HG03342 (cell line): ENCODE data around the gene PRPF31.

Source experiments
- ATAC-seq: cut with Tn5 transposase; IDR thresholded peaks from one replicate; pipeline ENCODE4 v1.9.1; 2021; ENCODE audit warnings: mild to moderate bottlenecking, moderate library complexity; ENCODE audit not compliant: unreplicated experiment

Gene PRPF31

DNA sequence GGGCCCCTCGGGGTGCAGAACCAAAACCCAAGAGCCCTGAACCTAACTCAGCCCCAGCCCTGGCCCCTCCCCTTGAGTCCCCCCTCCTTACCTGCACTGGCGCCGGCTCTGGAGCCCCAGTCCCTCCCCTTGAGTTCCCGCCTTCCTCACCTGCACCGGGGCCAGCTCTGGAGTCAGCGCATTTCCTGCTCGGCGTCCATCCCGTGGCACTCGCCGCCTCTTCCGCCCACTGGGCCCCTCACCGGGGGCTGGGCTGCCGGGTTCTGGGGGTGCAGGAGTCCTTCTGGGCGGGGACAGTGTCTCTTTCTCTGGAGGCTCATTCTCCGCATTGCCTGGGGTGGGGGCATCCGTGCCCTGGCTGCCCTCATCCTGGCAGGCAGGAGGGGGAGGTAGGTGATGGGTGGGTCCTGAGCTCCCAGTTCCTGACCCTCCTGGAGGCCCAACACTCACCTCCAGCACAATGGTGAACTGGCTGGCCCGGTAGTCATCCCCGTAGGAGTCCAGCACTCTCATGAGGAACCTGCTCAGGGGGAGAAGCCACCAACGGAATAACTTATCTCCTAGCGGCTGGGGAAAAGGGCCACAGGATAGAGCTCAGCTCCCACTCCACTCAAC lies 7.6 kb upstream of the PRPF31 start:
- no peak for ATAC-seq

DNA sequence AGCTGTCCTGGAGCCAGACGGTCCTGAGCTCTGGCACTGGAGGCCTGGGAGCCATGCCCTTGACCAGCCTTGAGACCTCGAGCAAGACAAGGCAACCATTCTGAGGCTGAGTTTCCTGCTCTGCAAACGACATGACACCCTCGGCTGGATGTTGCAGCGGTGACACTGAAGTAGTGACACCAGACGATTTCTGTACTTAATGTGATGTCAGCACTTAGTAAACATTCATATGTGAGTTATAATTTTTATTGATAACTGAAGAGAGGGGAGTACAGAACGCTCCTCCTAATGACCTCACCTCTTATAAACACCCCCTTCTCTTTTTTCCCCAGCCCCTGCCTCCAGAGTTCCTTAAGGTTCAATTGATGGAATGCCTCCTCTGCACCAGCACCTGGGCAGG lies 7.1 kb upstream of the PRPF31 start:
- no peak for ATAC-seq

DNA sequence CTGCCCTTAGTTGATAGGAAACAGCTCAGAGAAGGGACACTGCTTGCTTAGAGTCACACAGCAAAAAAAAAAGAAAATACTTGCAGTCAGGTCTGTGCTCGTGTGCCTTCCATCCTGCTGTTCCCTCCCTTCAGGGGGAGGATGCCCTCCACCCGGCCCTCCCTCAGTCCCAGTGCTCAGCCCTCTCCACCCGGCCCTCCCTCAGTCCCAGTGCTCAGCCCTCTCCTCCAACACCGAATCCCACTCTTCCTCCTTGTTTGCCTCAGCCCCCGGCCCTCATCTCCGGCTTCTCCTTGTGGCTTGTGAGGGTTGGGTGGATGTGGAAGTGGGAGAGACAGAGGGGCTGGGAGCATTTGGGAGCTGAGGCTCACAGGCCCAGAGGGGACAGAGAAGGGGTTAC lies 5.9 kb upstream of the PRPF31 start:
- no peak for ATAC-seq

DNA sequence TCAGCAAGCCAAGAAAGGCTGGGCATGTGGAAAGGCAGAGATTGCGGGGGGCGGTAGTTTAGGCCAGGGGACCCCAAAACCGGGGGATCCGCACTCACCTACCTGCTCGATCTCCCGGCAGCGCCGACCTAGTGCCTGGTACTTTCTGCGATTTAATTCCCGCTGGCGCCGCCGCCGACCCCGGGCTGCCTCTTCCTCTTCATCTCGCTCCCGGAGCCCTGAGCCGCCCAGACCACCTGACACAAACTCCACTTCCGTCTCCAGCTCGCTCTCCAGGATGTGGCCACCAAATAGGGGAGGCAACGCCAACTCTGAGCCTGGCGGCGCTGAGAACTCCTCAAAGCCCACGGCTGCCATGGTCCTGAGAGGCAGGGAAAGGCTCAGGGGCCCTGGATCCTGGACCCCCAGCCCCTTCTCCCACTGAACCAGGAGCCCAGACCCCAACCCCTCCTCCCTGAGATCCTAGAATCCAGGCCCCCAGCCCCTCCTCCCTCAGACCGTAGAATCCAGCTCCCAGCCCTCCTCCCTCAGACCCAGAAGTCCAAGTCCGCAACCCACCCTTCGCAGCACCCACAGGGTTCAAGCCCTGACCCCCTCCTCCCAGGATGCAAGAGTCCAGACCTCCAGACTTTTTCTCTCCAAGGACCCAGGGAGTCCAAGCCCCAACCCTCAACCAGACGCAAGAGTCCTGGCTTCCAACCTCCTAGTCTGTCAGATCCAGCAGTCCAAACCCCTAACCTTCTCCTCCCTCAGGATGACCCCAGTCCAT lies 1.0 kb upstream of the PRPF31 start:
- peak; percentile 38 for ATAC-seq

DNA sequence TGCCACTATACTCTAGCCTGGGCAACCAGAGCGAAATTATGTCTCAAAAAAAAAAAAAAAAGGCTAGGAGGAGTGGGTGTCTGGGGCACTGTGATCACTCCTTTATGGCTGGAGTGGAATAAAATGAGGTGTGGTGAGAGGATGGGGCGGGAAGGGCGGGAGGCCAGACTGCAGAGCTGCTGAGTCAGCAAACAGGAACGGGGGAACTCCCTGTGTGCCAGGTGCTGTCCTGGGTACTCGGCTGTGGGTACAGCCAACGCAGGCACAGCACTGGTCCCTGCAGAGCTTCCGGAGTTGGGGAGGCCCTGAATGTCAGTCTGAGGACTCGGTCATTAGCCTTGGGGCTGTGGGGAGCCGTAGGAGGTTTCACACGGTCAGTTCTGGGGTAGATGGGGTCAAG lies 5.7 kb downstream of the PRPF31 start:
- no peak for ATAC-seq

DNA sequence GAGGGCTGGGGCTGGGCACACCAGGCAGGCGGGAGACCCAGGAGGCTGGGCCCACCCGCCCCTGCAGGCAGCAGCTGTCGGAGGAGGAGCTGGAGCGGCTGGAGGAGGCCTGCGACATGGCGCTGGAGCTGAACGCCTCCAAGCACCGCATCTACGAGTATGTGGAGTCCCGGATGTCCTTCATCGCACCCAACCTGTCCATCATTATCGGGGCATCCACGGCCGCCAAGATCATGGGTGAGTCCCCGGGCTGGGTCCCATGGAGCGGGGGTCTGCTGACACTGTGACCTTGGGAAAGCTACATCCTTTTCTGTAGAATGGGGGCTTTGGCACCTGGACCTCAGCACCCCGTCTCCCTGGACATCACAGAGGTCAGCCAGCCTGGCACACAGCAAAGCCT lies 8.1 kb downstream of the PRPF31 start:
- no peak for ATAC-seq

DNA sequence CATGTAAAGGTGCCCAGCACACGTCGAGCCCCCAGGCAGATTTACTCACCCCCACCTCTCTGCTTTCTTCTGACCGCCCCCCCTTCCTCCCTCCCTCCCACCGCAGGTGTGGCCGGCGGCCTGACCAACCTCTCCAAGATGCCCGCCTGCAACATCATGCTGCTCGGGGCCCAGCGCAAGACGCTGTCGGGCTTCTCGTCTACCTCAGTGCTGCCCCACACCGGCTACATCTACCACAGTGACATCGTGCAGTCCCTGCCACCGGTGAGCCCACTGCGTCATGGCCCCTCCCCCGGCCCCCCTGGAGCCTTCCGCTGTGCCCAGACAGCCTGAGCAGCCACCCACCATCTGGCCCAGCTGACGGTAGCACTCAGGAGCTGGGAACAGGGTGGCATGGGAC lies 8.8 kb downstream of the PRPF31 start:
- ATAC-seq, result no peak

DNA sequence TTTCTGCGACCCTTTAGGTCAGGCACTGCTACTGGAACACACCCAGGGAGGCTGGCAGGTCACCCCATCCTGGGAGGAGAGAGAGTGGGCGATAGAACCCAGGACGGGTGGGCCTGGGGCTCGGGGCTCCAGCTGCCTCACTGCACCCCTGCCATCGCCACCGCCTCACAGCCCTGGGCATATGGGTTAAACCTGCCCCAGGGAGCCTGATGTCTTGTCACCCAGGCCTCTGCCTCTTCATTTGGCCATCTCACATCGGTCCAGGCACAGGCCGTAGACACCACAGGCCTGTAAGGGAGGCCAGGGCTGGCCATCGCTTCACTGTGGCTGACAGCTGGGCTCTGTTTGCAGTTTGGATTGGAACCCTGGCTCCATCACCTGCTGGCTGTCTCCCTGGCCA lies 10.2 kb downstream of the PRPF31 start:
- ATAC-seq, result no peak

DNA sequence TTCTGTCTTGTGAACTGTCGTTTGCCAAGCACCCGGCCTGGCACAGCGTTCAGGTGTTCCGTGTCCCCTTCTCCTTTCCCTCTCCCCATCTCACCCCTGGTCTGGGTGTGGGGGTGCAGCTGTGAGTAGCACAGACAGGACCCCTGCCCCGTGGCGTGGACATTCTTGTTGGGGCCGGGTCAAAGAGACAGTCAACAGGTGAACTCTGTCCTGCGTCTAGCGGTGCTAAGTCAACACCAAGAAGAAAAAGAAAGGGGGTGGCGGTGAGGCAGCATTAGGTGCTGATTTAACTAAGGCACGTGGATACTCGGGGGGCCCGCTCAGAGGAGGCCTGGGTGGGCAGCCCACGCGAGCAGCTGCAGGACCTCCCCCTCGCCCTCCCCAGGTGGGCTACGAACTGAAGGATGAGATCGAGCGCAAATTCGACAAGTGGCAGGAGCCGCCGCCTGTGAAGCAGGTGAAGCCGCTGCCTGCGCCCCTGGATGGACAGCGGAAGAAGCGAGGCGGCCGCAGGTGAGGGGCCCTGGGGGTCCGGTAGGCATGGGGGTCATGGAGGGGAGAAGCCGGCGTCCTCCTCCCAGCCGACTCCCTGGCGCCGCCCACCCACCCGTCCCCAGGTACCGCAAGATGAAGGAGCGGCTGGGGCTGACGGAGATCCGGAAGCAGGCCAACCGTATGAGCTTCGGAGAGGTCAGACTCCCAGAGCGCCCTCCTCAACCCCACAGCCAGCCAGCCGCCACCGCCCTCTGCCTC lies 12.3 kb downstream of the PRPF31 start:
- ATAC-seq, result no peak

DNA sequence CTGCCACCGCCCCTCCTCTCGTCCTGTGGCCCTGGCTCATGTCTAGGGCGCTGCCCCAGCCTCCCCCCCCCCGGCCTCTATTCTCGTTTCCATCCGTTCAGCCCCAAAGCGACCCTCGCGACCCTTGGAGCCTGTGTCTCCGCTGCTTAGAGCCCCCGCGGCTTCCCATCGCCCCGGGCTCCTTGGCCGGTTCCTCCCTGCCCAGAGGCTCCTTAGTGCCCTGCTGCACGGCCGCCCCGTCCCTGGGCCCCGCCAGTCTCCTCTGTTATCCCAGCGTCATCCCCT lies 12.8 kb downstream of the PRPF31 start:
- no peak for ATAC-seq

DNA sequence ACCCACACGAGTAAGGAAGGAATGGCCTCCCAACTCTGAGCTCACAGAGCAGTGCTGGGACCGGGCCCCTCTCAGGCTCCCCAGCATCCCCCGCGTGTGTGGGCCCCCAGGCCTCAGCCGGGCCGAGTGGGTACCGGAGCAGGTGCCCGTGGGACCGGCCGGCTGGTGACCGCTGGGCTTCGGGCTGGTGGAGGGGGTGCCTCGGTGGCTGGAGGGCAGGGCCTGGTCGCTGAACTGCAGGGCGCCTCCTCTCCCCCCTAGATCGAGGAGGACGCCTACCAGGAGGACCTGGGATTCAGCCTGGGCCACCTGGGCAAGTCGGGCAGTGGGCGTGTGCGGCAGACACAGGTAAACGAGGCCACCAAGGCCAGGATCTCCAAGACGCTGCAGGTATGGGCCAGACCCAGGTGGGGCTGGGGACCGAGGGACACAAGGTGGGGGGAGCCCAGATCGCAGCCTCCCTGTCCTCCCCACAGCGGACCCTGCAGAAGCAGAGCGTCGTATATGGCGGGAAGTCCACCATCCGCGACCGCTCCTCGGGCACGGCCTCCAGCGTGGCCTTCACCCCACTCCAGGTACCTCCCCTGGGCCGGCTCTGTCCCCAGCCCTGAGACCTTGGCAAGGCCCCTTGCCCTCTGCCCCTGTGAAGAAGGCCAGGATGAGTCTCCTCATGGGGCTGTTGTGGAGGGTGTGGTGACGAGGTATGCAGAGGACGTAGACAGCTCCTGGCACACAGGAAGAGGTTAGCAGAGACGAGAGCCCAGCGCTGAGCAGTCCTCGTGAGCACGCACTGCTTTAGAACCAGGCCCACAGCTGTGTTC lies 13.5 kb downstream of the PRPF31 start:
- ATAC-seq, result no peak

DNA sequence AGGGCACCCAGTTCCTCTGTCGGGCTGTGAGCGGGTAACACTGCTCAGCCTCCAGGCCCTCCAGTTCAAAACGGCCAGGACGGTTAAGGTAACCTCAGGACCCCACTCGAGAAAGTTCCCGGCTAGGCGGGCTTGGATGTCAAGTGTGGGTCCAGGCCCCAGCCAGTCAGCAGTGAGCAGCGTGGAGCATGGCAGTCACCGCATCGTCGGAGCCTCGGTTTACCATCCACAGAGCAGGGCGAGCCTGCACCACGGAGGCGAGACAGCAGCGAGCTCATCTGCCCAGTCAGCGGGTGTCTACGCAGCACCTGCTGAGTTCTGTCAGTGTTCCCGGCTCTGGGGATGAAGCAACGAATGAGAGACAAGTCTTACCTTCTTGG lies 14.1 kb downstream of the PRPF31 start:
- ATAC-seq, result no peak

DNA sequence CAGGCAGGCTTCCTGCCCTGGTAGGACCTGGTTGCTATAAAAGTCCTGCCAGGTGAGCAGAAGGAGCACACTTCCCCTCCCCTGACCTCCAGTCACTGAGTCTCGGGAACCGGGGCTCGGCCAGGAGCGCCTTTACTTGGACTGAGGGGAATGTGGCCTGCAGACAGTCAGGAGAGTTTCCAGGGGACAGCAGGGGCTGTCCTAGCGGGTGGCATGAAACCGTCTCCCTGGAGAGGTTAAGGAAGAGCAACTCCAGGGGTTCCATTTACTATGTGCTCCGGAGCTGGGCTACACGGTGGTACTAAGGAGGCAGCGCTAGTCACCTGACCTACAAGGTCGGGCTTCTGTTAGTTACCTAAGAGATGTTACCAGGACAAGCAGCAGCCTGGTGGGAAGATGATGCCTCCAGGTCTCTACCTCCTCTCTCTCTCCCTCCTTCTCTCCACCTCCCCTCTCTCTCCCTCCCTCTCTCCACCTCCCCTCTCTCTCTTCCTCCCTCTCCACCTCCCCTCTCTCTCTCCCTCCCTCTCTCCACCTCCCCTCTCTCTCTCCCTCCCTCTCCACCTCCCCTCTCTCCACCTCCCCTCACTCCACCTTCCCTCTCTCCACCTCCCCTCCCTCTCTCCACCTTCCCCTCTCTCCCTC lies 17.9 kb downstream of the PRPF31 start:
- ATAC-seq, result no peak

DNA sequence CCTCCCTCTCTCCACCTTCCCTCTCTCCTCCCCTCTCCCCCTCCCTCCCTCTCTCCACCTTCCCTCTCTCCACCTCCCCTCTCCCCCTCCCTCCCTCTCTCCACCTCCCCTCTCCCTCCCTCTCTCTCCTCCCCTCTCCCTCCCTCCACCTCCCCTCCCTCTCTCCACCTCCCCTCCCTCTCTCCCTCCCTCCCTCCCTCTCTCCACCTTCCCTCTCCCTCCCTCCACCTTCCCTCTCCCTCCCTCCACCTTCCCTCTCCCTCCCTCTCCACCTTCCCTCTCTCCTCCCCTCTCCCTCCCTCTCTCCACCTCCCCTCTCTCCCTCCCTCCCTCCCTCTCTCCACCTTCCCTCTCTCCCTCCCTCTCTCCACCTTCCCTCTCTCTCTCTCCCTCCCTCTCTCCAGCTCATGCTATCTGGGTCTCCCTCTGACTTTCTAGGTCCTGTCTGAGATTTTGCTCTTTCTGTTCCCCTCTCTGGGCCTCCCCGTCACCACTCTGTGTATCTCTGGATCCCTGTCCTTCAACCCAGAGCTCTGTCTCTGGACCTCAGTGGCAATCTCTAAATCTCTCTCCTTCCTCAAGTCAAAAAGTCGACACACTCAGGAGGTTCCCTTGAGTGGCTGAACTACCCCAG lies 18.5 kb downstream of the PRPF31 start:
- no peak for ATAC-seq

DNA sequence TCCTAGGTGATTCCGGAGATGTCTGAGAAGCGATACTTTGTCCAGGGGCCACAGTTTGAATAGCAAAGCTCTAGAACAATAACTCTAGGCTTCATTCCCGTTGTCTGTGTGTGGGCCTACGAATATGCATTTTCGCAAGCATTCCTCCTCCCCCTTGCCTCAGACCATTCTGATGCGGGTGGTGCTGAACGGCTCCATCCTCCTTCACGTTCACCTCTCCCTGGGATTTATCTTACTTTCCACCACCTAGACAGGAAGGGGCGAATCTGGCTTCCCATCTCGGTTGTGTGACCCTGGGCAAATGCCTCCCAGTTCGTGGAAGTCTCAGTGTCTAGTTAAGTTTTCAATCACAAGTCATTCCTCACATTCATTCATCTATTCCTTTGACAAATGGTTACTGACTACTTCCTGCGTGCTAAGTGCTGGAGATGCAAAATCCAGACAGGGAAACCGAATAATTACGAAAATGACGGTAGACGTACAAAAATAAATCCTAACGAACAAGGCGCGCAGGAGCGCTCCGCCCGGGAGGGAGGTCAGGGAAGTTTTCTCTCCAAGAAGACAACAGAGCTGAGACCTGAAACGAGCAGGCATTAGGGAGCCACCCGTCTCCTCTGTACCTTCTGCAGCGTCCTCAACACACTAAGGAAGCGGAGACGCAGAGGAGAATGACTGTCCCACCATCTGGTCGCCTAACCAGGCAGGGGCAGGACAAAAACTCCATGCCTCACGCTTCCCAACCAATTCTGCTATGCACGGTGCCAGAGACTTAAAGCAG lies 20.7 kb downstream of the PRPF31 start:
- no peak for ATAC-seq

DNA sequence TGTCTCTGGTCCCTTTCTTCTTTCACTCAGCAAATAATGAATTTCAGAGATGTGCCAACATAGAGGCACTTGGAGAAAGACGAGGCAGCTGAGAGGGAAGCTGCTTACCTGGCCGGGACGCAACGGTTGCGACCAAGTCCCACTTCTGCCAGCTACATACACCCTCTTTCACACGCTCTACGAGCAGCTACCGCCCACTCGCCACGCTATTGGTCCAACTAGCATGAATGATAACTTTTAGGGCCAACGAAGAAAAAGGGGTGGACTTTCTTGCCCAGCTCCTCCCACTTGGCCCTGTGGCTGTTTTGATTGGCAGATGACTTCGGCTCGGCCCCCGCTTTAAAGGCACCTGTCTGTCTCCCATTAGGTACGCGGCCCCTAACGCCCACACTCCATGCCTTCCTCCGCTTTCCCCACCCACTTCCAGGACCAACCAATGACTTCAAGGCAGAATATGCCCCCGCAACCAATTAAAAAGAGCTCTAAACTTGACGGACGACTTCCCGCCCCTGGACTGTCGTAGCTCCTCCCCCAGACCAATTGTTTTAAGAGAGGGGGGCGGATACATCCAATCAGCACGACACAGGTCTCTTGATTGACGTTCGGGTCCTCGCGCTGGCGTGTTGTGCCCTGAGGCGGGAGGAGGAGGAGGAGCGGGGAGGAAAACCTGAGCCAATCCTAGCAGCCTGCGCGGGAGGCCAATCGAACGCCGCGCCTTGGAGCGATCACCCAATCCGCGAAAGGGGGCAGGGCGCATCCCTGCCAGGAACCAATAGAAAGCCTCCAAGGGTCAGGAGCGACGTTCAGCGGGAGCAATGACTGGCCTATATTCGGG lies 21.5 kb downstream of the PRPF31 start:
- ATAC-seq, result peak; percentile 78

DNA sequence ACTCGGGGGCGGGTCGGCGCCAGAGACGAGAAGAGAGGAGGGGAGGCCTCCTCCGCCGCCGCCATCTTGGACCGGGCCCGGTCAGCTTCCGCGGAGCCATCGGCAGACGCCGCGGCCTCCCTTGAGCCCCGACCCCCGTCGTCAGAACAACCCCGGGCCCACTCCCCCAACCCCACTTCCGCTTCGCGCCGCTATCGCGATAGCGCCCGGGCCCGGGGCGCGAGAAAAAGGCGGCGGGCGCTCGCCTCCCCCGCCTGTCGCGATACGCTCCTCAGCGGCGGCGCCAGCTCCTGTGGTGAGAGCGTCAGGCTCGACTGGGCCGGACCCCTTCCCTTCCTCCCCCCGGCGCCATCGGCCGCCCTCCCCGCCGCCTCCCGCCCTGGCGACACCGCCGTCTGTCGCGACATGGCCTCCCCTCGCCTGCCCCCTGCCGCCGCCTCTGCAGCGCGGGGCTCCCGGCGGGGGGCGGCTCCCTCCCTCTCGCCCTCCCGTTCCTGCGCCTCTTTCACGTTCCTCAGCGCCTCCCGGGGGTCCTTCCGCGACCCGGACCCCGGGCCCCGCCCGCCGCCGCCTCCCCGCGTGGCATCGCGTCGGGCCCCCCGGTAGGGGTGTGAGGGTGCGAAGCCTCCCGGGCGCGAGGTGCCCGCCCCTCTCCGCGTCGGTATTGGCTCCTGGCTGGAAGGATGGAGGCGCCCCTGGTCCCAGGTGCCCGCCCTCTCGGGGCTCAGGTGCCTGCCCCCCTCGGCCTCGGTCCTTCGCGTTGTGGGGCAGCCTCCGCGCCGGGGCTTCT lies 22.3 kb downstream of the PRPF31 start, which contains the start of gene CNOT3:
Gene CNOT3 (plus strand): TSS at position 64 of the 790 bp plus-strand sequence. CDS start 5,217 bp downstream, outside the sequence.
- no peak for ATAC-seq
